Thymus (tissue), 11 donors: ENCODE data around the gene CCDC85A. TPM values are rescaled to one million over a fixed set of nuclear protein-coding genes. Genes with fewer than 3 reads are reported as not detected.

ENCODE experiments used
- DNase-seq, 9 donors: peaks; one replicate each; pipeline ENCODE4 v3.0.0-alpha.2; 2013; ENCODE audit warnings: low spot score in 9 of 9, low read depth in 6 of 9, missing footprints in 1 of 9
- H3K27ac ChIP-seq, 2 donors: one replicate each; pipeline ENCODE4 v1.5.1; 2013; ENCODE audit warnings: control low read depth in 1 of 2, low read depth in 1 of 2, low read length in 1 of 2, mild to moderate bottlenecking in 1 of 2, moderate library complexity in 1 of 2
- H3K27me3 ChIP-seq, 2 donors: one replicate each; pipeline ENCODE4 v1.5.1; 2013; ENCODE audit warnings: low read length in 1 of 2; ENCODE audit not compliant: control insufficient read depth in 2 of 2, insufficient read depth in 1 of 2
- H3K36me3 ChIP-seq, 2 donors: one replicate each; pipeline ENCODE4 v1.5.1; 2013; ENCODE audit warnings: low read length in 1 of 2, mild to moderate bottlenecking in 1 of 2, moderate library complexity in 1 of 2; ENCODE audit not compliant: control insufficient read depth in 2 of 2, insufficient read depth in 2 of 2
- H3K4me1 ChIP-seq, 2 donors: one replicate each; pipeline ENCODE4 v1.5.1; 2013; ENCODE audit warnings: low read length in 2 of 2; ENCODE audit not compliant: control insufficient read depth in 2 of 2, insufficient read depth in 2 of 2
- H3K4me3 ChIP-seq, 2 donors: one replicate each; pipeline ENCODE4 v1.5.1; 2013; ENCODE audit warnings: low read length in 2 of 2, control low read depth in 1 of 2, mild to moderate bottlenecking in 1 of 2
- H3K9me3 ChIP-seq, 2 donors: one replicate each; pipeline ENCODE4 v1.5.1; 2013; ENCODE audit warnings: low read length in 1 of 2, mild to moderate bottlenecking in 1 of 2; ENCODE audit not compliant: control insufficient read depth in 2 of 2, insufficient read depth in 1 of 2
- WGBS: extraction: QIAGEN DNeasy Blood & Tissue Kit; methylation state at CpG from one replicate; pipeline ENCODE4 v1.1.7; 2013; 5-methylcytosine and 5-hydroxymethylcytosine counted together
- polyA plus RNA-seq: library from polyadenylated mRNA; stranded (reverse); fragments of 200-250 nt; gene quantifications from one replicate; pipeline ENCODE4 v1.2.3, GENCODE V29; 2013
- total RNA-seq: library from RNA; stranded (reverse); fragments of 120-200 nt; gene quantifications from one replicate; pipeline ENCODE4 v1.2.4, GENCODE V29; 2013
- donor health status: healthy.

Gene CCDC85A
- total and polyA plus RNA-seq, 2 donors = 0.21 to 0.76 TPM

- no peak for DNase-seq
- Histone ChIP-seq H3K9me3 (no peaks in the 10 kb centered on the region), H3K36me3 (no peaks in the 10 kb centered on the region), H3K4me3 (no peak overlapping the region), H3K27ac (no peak overlapping the region), H3K4me1 (no peaks in the 10 kb centered on the region), H3K27me3 (no peaks in the 10 kb centered on the region)
- 74% methylated on average over 2 of the region's 2 CpGs for WGBS
Measured at GRCh38 chr2:56239030-56239429, 55.2 kb downstream of the CCDC85A start.

- Histone ChIP-seq H3K27ac (no peak overlapping the region), H3K4me3 (no peak overlapping the region), H3K9me3 (no peaks in the 10 kb centered on the region), H3K36me3 (no peaks in the 10 kb centered on the region), H3K27me3 (no peaks in the 10 kb centered on the region), H3K4me1 (no peaks in the 10 kb centered on the region)
- DNase-seq = no peak
- 89% methylated on average over 1 of the region's 1 CpG for WGBS
Measured at GRCh38 chr2:56239437-56239836, 55.6 kb downstream of the CCDC85A start.

- Histone ChIP-seq H3K4me3 (no peak overlapping the region), H3K27ac (no peak overlapping the region), H3K27me3 (no peaks in the 10 kb centered on the region), H3K36me3 (no peaks in the 10 kb centered on the region), H3K4me1 (no peaks in the 10 kb centered on the region), H3K9me3 (no peaks in the 10 kb centered on the region)
- 95% methylated on average over 5 of the region's 5 CpGs for WGBS
- DNase-seq = no peak
Measured at GRCh38 chr2:56240210-56240609, 56.4 kb downstream of the CCDC85A start.

- WGBS = 75% methylated on average over 1 of the region's 1 CpG
- no peak for DNase-seq
- H3K4me3 ChIP-seq = no peak overlapping the region
- no peaks in the 10 kb centered on the region for H3K27me3 ChIP-seq
- no peaks in the 10 kb centered on the region for H3K36me3 ChIP-seq
- no peak overlapping the region for H3K27ac ChIP-seq
- H3K9me3 ChIP-seq = no peaks in the 10 kb centered on the region
- no peaks in the 10 kb centered on the region for H3K4me1 ChIP-seq
Measured at GRCh38 chr2:56244506-56244905, 60.7 kb downstream of the CCDC85A start.

- no peak overlapping the region for H3K4me3 ChIP-seq
- WGBS = 95% methylated on average over 1 of the region's 1 CpG
- no peaks in the 10 kb centered on the region for H3K27me3 ChIP-seq
- no peaks in the 10 kb centered on the region for H3K9me3 ChIP-seq
- no peaks in the 10 kb centered on the region for H3K36me3 ChIP-seq
- DNase-seq = no peak
- H3K27ac ChIP-seq = no peak overlapping the region
- no peaks in the 10 kb centered on the region for H3K4me1 ChIP-seq
Measured at GRCh38 chr2:56244911-56245530, 61.2 kb downstream of the CCDC85A start.

- no peak for DNase-seq
- Histone ChIP-seq H3K9me3 (no peaks in the 10 kb centered on the region), H3K36me3 (no peaks in the 10 kb centered on the region), H3K27me3 (no peaks in the 10 kb centered on the region), H3K27ac (no peak overlapping the region), H3K4me3 (no peak overlapping the region), H3K4me1 (no peaks in the 10 kb centered on the region)
- WGBS = 70% methylated on average over 5 of the region's 5 CpGs
Measured at GRCh38 chr2:56248965-56249742, 65.4 kb downstream of the CCDC85A start.

GRCh38 chr2:56250153-56250729, 66.5 kb downstream of the CCDC85A start:
- Histone ChIP-seq H3K27me3 (no peaks in the 10 kb centered on the region), H3K27ac (no peak overlapping the region), H3K4me1 (no peaks in the 10 kb centered on the region), H3K4me3 (no peak overlapping the region), H3K36me3 (no peaks in the 10 kb centered on the region), H3K9me3 (no peaks in the 10 kb centered on the region)
- DNase-seq = no peak
- WGBS = 90% methylated on average over 2 of the region's 2 CpGs

GRCh38 chr2:56260415-56260814, 76.6 kb downstream of the CCDC85A start:
- DNase-seq = no peak

GRCh38 chr2:56262241-56262640, 78.5 kb downstream of the CCDC85A start:
- Histone ChIP-seq H3K9me3 (no peaks in the 10 kb centered on the region), H3K27ac (no peak overlapping the region), H3K36me3 (no peaks in the 10 kb centered on the region), H3K4me1 (no peaks in the 10 kb centered on the region), H3K4me3 (no peak overlapping the region), H3K27me3 (no peaks in the 10 kb centered on the region)
- WGBS = 95% methylated on average over 1 of the region's 1 CpG
- DNase-seq = no peak

More at GRCh38 chr2:56260415-56260814, 76.6 kb downstream of the CCDC85A start:
- no peaks in the 10 kb centered on the region for H3K36me3 ChIP-seq
- H3K9me3 ChIP-seq = no peaks in the 10 kb centered on the region
- H3K27me3 ChIP-seq = no peaks in the 10 kb centered on the region
- H3K4me3 ChIP-seq = no peak overlapping the region
- WGBS = 71% methylated on average over 1 of the region's 1 CpG
- H3K27ac ChIP-seq = no peak overlapping the region
- no peaks in the 10 kb centered on the region for H3K4me1 ChIP-seq
